Activated T-cell treated with anti-CD3 and anti-CD28 coated beads for 4 hours (primary cell): ENCODE results near the gene PHAF1.

Experiments
- DNase-seq: peaks from one replicate; pipeline ENCODE4 v3.0.0-alpha.2; 2020

The PHAF1 gene

DNA sequence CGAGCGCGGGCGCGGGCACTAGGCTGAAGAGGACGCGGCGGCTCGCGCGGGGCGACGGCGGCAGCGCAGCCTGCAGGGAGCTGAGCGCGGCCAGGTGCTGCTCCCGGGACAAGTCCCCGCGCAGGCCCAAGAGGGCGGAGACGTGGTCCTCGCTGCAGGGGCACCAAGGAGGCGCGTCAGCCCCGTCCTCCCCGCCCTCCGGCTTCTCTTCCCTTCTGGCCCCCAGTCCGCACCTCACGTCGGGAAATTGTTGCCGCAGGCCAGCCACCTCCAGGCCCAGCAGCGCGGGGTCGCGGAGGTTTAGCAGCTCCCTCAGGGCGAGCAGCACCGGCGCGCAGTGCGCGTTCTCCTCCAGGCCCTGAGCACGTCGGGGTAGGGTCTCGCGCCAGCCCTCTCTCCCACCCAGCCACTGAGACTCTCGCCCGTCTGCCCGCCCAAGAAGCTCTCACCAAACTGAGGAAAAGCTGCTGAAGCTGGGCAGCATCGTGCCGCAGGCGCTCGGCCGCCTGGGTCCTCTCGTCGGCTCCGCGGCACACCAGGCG lies 74.8 kb downstream of the PHAF1 start:
- no peak for DNase-seq

DNA sequence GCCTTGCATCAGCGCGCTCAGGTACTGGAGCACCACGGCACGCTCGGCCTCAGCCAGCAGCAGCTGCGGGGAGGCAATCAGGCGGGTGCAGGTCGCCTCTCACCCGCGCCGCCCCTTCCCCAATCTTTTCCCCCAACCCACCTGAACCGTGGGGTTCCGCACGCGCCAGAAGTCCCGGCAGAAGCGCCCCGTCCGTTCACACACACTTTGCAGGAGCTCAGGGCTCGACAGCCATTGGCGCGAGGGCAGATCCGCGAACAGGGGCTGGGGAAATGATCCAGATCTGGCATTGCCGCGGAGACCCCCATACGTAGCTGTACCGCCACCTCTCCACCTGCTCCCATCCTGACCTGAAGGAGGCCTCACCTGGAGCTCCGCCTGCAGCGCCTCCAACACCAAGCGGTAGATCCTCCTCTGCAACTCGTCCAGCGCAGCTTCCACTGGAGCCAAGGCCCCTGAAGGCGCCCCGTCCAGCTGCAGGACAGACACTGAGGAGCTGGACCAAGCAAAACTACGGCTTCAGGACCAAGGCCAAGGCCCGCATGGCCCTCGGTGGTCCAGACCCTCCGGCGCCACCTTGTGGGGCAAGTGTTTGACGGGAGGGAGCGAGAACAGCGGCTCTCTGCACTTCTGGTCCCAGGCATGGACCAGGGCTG lies 75.4 kb downstream of the PHAF1 start:
- peak; percentile 72 for DNase-seq

DNA sequence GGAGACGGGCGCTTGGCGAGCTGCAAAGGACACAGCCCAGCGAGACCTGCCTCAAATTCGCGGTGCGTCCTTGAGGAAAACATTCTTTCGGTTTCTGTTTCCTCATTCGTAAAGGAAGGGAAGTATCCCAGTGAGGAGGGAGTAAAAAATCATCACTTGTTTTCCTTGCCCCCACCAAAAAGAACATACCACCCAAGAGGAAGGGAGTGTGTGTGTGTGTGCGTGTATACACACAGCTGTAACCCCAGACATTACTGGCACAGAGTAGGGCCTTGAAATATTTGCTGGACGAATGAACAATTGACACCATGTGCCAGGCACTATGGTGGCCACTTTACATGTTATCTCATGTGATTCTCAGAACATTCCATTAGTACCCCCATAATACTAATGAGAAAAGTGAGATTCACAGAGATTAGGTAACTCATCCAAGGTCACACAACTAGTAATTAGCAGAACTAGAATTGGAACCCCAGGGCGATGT lies 76.0 kb downstream of the PHAF1 start:
- DNase-seq, result no peak

DNA sequence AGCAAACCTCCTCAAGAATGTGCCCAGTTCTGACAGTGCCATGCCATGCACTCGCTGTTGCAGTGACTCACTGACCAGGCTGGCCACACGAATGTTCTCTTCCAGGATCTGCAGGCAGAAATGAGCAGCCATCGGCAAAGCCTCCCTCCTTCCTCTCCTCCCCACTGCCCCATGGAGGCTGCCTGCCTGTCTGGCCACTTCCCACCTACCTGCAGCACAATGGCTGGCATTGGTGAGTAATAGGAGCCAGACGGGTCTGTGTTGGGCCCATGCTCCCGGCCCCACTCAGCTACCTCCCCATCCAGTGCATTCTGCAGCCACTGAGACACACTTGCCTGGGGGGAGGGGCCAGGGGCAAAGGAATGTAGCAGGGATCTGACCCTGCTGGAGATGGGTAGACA lies 76.8 kb downstream of the PHAF1 start:
- no peak for DNase-seq

DNA sequence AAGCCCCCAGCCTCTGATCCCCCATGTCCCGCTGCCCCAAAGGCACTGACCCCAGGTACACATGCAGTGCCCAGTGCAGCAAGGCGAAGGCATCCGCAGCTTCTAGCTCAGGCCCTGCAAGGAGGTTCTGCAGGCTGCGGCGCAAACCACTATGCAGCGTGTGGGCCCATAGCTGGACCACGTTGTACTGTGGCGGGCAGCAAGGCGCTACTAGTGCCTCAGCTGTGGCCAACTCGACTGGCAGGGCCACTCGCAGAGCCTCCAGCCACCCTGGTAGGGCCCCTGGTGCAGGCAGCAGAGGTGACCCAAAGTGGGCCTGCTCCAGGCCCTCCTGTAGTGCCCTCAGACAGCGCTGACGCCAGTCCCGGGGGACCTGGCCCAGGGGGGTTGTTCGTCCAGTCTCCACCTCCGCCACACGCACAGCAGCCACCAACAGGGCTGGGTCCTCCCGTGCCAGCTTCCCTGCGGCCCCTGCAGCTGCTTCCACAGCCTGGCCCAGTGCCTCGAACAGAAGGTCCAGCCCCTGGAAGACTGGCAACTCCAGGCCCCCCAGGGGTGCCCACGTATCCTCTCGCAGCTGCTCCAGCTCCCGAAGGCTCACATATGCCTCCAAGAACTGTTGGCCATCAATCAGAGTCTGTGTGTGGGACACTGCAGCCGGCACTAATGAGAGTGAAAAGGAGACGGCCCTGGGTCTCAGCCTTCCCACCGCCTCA lies 77.6 kb downstream of the PHAF1 start:
- no peak for DNase-seq

DNA sequence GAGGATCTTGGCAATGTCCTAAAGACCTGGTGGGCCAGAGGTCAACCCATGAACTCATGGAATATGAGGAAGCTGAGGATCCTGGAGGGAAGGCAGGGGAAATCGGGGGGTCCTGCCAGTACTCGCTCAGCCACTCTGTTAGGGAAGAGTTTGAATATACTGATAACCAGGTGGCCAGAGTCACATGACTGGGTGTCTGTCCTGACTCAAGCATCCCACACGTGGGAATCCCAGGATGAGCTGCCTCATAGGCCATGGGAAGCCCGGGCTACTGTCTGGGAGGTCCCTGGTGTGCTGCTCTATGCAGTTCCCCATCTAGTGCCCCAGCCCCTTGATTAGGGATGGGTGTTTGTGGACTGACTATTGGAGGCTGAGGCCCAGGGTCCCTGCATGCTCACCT lies 78.6 kb downstream of the PHAF1 start:
- DNase-seq, result no peak

DNA sequence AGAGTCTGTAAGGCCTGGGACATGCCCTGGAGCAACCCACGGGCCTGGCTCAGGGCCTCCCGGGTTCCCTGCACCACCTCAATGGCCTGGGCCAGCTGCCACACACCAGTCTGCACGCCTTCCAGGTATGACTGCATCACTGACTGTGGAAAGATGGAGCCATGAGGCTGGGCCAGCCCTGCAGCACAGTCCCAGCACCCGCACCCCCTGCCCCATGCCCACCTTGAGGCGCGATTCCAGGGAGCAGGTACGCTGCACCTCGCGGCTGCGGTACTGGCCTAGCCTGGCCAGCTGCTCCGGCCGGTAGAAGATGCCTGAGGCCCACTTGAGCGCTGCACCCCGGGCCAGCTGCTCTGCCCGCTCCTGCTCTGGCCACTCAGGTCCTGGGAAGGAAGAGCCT lies 79.1 kb downstream of the PHAF1 start:
- DNase-seq, result no peak

DNA sequence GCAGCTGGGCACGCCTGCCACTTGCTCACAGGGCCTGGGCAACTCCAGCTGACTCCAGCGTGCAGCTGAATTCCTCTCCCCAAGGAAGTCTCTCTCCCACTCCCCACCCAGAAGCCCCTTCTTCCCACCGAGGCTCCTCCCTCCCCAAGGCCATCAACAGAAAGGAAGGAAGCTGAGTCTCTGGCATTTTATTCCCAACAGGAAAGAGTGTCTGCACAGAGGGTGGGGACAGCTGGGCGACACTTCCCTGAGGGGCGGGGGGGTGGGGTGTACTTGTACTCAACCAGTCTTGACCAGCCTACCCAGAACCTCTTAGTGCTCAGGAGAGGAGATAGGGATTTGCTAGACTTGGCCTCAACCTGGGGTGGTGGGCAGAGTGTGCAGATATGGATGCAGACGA lies 80.3 kb downstream of the PHAF1 start, which contains the start of gene EXOC3L1:
Gene EXOC3L1, minus strand, starts transcription at position 96 of the 400 bp plus-strand sequence. CDS start 460 bp downstream, outside the sequence.
- no peak for DNase-seq

DNA sequence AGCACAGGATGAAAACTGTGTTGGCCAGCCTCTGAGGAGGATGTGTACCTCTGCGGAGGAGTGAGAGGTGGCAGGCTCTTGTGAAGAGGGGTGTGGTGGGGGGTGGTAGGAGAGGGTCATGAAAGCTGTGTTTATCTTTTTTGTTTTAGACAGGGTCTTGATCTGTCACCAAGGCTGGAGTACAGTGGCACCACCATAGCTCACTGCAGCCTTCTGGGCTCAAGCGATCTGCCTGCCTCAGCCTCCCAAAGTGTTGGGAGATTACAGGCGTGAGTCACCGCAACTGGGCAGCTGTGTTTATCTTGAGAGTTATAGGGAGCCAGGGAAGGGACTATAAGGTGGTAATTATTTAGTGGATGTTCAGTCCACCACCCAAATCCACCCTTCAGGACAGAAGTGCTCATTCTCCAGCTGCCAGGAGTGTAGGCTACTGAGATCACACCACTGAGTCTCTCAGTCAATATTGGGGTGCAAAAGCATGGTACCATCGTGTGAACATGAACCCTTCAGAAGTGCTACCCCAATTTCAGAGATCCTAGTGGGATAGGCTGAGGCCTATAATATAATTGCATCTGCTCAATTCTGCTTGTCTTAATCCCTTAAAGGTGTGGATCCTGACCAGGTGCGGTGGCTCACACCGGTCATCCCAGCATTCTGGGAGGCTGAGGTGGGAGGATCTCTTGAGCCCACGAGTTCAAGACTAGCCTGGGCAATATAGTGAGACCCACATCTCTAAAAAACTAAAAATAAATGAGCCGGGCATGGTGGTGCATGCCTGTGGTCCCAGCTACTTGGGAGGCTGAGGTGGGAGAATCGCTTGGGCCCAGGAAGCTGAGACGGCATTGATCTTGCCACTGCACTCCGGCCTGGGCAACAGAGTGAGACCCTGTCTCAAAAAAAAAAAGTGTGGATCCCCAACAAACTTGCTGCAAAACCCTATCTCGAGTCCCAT lies 81.0 kb downstream of the PHAF1 start:
- DNase-seq, result no peak

DNA sequence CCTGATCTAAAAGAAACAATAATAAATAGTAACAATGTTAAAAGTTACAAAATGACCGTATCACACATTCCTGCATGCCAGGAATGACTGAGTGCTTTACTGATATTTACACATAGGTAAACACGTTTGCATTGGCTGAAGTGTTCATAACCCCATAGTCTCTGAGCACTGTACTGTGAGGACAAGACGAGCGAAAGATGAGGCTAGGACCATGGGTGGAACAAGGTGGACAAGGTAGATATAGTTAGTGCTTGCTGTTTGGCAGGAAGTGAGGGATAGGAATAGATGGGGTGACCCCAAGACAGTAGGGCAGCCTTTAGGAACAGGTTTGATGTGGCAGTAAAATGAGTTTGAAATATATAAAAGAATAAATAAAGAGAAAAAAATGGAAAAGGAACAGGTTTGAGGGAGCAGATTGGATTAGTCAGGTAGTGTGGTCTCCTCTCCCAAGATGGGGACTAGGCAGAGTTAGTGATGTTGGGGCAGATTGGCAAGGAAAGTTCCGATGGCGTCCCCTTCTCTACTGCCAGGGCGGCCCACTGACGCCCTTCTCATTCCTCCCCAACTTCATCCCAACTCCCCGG lies 81.8 kb downstream of the PHAF1 start:
- DNase-seq, result no peak

DNA sequence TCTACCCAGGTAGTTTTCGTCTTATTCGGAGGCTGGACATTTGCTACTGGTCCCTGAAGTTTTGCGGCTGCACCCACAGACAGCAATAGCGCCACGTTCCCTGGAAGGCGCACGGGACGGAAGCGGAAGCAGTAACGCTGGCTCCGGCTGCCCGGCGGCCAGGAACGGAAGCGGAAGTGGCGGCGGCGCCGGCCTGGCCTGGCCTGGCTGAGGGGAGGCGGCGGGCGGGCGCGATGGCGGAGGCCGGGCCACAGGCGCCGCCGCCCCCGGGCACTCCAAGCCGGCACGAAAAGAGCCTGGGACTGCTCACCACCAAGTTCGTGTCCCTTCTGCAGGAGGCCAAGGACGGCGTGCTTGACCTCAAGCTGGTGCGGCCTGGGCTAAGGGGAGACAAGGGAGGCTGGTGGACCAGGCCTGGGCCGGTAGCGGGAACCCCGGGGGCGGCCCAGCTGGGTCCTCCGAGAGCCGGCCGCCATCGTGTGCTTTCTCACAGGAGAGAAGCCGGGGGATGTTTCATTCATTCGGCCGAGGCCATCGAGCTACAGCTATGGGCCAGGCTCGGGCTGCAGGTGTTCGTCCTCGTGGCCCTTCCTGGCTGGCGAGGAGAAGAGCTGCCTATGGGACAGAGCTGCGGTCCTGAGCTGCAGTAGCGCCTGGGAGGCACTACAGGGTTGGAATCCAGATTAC lies 82.4 kb downstream of the PHAF1 start, which contains the start of gene E2F4:
Gene E2F4, plus strand, starts transcription at position 161 of the 687 bp plus-strand sequence. Its CDS starts 73 bp downstream, at position 234.
- DNase-seq, result peak; percentile 74

DNA sequence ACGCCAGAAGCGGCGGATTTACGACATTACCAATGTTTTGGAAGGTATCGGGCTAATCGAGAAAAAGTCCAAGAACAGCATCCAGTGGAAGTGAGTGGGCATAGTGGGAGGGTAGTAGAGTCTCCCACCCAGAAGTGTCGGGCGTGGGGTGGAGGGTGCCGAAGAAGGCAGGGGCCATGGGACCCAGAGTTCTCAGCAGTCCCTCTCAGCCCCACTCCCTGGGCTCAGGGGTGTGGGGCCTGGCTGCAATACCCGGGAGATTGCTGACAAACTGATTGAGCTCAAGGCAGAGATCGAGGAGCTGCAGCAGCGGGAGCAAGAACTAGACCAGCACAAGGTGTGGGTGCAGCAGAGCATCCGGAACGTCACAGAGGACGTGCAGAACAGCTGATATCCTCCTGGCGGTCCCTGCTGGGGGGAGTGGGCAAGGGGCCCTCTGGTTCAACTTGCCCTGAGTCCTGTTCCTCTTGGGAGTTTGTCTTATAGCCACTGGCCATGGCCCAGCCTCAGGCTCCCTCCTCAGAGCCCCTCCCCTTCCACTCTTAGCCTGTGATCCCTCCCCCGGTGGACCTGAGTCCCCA lies 83.1 kb downstream of the PHAF1 start:
- DNase-seq, result no peak

DNA sequence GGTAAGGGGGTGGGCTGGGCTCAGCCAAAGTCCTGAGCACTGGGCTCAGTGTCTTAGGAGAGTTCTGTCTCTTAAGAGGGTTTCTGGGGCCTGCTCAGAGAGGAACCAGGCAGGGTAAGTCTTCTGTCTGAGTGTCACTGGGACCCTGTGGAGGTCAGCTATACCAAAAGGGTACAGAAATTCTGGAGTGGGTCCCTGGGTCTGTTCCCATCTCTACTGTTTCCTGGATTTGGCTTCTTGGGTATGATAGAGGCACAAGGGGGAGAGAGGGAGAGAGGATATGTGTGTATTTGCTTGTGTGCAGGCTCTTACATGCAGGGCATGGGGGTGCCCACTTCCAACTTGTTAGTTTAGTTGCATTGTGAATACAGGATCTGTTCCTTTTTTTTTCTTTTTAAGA lies 83.8 kb downstream of the PHAF1 start:
- no peak for DNase-seq

DNA sequence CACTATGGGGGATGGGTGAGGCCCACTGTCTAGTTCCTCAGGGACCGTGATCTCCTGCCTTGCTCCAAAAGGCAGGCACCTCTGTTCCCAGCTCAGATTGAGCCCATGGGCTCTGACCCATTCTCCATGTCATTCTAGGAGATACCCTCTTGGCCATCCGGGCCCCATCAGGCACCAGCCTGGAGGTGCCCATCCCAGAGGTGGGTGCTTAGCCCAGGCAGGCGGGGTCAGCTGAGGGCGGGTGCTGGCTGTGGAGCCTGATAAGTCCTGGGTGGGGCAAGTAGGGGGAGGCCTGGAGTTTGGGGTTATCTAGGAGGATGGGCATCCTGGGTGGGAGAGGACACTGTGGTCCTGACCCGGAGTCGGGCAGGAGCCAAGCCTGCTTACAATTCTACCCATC lies 84.5 kb downstream of the PHAF1 start:
- DNase-seq, result no peak

DNA sequence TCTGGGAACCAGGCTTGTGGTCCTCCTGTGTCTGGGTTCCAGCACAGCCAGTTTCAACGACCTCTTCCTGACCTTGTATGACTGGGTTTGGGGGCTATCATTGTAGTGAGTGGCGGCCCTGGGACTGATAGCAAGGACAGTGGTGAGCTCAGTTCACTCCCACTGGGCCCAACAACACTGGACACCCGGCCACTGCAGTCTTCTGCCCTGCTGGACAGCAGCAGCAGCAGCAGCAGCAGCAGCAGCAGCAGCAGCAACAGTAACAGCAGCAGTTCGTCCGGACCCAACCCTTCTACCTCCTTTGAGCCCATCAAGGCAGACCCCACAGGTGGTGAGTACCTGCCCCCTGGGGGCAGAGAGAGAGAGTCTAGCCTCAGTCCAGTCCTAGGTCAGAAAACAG lies 85.9 kb downstream of the PHAF1 start:
- no peak for DNase-seq

DNA sequence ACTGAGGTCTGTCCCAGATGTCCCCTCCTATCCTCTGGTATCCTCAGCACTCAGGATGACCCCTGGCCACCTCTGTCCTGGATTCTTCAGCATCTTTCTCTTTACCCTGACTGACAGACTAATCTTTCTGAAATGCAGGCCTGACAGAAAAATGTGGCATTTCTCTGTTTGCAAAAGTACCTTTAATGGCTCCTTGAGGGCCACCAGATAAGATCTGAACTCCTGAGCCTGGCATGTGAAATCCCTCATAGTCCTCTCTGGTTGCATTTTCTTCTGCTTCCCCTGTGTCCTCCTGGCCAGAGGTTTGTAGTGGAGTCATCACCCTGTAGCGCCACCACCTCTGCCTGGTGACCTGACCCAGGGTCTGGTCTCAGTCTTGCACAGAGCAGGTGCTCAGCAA lies 87.1 kb downstream of the PHAF1 start:
- no peak for DNase-seq

DNA sequence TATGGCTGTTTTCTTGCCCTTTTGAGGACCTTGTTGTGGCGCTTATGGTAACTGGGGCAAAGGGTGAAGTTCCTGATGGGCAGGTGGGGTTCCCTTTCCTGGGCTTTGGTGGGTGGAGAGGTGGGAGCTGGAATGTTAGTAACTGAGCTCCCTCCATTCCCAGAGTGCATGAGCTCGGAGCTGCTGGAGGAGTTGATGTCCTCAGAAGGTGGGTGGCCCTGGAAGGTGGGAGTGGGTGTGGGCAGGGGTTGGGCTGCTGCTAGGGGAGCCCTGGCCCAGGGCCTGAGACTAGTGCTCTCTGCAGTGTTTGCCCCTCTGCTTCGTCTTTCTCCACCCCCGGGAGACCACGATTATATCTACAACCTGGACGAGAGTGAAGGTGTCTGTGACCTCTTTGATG lies 88.0 kb downstream of the PHAF1 start:
- no peak for DNase-seq
